CD4-positive, alpha-beta T cell treated with Interleukin-4 for 4 hours (primary cell): ENCODE results near the gene VIM.
"Not testable (repeated sequence)": the region's sequence is repeated elsewhere in the genome, so short reads cannot be mapped to it uniquely, and the experiment has no call there.

ENCODE experiments used
- DNase-seq: peaks from one replicate; pipeline ENCODE4 v3.0.0-alpha.2; 2020

The VIM gene

GRCh38 chr10:17233286-17233991 lies 5.4 kb downstream of the VIM start:
- no peak for DNase-seq

- no peak for DNase-seq
Measured at GRCh38 chr10:17234431-17234945, 6.4 kb downstream of the VIM start.

GRCh38 chr10:17235136-17235535 lies 7.1 kb downstream of the VIM start:
- DNase-seq, result no peak

- DNase-seq, result no peak
Measured at GRCh38 chr10:17236468-17237148, 8.6 kb downstream of the VIM start.

GRCh38 chr10:17237149-17237527 lies 9.1 kb downstream of the VIM start:
- DNase-seq, result no peak

GRCh38 chr10:17237915-17238444 lies 9.9 kb downstream of the VIM start:
- DNase-seq, result no peak

GRCh38 chr10:17238445-17239291 lies 10.6 kb downstream of the VIM start:
- peak; percentile 30 for DNase-seq

GRCh38 chr10:17239345-17240085 lies 11.5 kb downstream of the VIM start:
- no peak for DNase-seq

GRCh38 chr10:17240096-17240495 lies 12.1 kb downstream of the VIM start:
- no peak for DNase-seq

GRCh38 chr10:17240616-17241015 lies 12.6 kb downstream of the VIM start:
- DNase-seq, result no peak

- DNase-seq, result no peak
Measured at GRCh38 chr10:17241611-17242333, 13.7 kb downstream of the VIM start.

GRCh38 chr10:17244700-17245365 lies 16.8 kb downstream of the VIM start:
- DNase-seq, result no peak

GRCh38 chr10:17247210-17247609 lies 19.2 kb downstream of the VIM start:
- no peak for DNase-seq

GRCh38 chr10:17248964-17249363 lies 20.9 kb downstream of the VIM start:
- DNase-seq, result no peak

GRCh38 chr10:17249820-17250219 lies 21.8 kb downstream of the VIM start:
- peak; percentile 24 for DNase-seq

- no peak for DNase-seq
Measured at GRCh38 chr10:17250736-17251135, 22.7 kb downstream of the VIM start.

GRCh38 chr10:17254543-17255050 lies 26.6 kb downstream of the VIM start:
- not testable (repeated sequence) for DNase-seq

- no peak for DNase-seq
Measured at GRCh38 chr10:17255512-17255911, 27.5 kb downstream of the VIM start.

GRCh38 chr10:17256051-17256450 lies 28.0 kb downstream of the VIM start:
- no peak for DNase-seq

- DNase-seq, result no peak
Measured at GRCh38 chr10:17256627-17257026, 28.6 kb downstream of the VIM start.
